PC-9 (cell line): ENCODE data around the gene RALGPS1. TPM values are rescaled to one million over a fixed set of nuclear protein-coding genes. Genes with fewer than 3 reads are reported as not detected.

Experiments
- BruUV-seq: library from RNA; stranded (reverse); fragments of 400-500 nt; replicated peaks from 2 replicates; lab custom pipeline; 2021; lab: Mats Ljungman, UMichigan
- CTCF ChIA-PET: fragments of 300-600 bp; sonication (Branson Sonifier 250); formaldehyde crosslinking; loops from one replicate; lab custom pipeline; 2022; ENCODE audit warnings: antibody characterized with exemption; lab: Charles Lee
- POLR2A ChIA-PET: fragments of 300-600 bp; sonication (Branson Sonifier 250); formaldehyde crosslinking; loops from one replicate; lab custom pipeline; 2022; ENCODE audit warnings: antibody characterized with exemption; ENCODE audit not compliant: unreplicated experiment; lab: Charles Lee
- DNase-seq, 2 experiments: peaks; one replicate each; pipeline versions ENCODE4 v3.0.0 to v3.0.0-alpha.2; 2015 to 2022; ENCODE audit warnings: mixed read lengths in 1 of 2
- H2AFZ ChIP-seq: fragments of 200-600 bp; sonication (generic); 2 replicates; pipeline ENCODE4 v1.8.1; 2017; ENCODE audit warnings: antibody characterized with exemption
- H3F3A ChIP-seq: fragments of 200-600 bp; sonication (generic); 2 replicates; pipeline ENCODE4 v1.8.1; 2017; ENCODE audit warnings: antibody characterized with exemption, mild to moderate bottlenecking, low read depth; ENCODE audit not compliant: insufficient read depth
- H3K27ac ChIP-seq: fragments of 200-600 bp; sonication (generic); 2 replicates; pipeline ENCODE4 v1.6.1; 2016; ENCODE audit warnings: mixed run types
- H3K27me3 ChIP-seq: fragments of 200-600 bp; sonication (generic); 2 replicates; pipeline ENCODE4 v1.6.1; 2016; ENCODE audit warnings: low read depth, mixed run types; ENCODE audit not compliant: insufficient read depth
- H3K36me3 ChIP-seq: fragments of 200-600 bp; sonication (generic); 2 replicates; pipeline ENCODE4 v1.6.1; 2016; ENCODE audit warnings: low read depth, mixed run types
- H3K4me1 ChIP-seq: fragments of 200-600 bp; sonication (generic); replicated peaks from 2 replicates; pipeline ENCODE4 v1.6.1; 2016; ENCODE audit warnings: mixed run types; ENCODE audit not compliant: insufficient read depth
- H3K4me2 ChIP-seq: fragments of 200-600 bp; sonication (generic); 2 replicates; pipeline ENCODE4 v1.6.1; 2017; ENCODE audit warnings: mixed run types
- H3K4me3 ChIP-seq: fragments of 200-600 bp; sonication (generic); 2 replicates; pipeline ENCODE4 v1.6.1; 2016; ENCODE audit warnings: mixed run types
- H3K79me2 ChIP-seq: fragments of 200-600 bp; sonication (generic); 2 replicates; pipeline ENCODE4 v1.6.1; 2017; ENCODE audit warnings: low read depth, mixed run types
- H3K9me2 ChIP-seq: fragments of 200-600 bp; sonication (generic); 2 replicates; pipeline ENCODE4 v1.8.1; 2017; ENCODE audit warnings: mild to moderate bottlenecking; ENCODE audit not compliant: insufficient read depth
- H3K9me3 ChIP-seq: fragments of 200-600 bp; sonication (generic); 2 replicates; pipeline ENCODE4 v1.8.1; 2016; ENCODE audit warnings: low read depth; ENCODE audit not compliant: insufficient read depth
- H4K20me1 ChIP-seq: fragments of 200-600 bp; sonication (generic); 2 replicates; pipeline ENCODE4 v1.8.1; 2017; ENCODE audit not compliant: insufficient read depth
- EZH2 ChIP-seq: fragments of 200-600 bp; sonication (generic); IDR thresholded peaks from 2 replicates; pipeline ENCODE4 v1.8.0; 2017; ENCODE audit warnings: antibody characterized with exemption, low read depth
- intact Hi-C: fragments of 100-400 bp; cut with micrococcal nuclease; formaldehyde crosslinking; loops from one replicate; pipeline ENCODE4 v1.10.0; 2022; ENCODE audit not compliant: unreplicated experiment
- total RNA-seq: library from RNA; stranded (reverse); gene quantifications from 2 replicates; pipeline ENCODE4 v1.2.3, GENCODE V29; 2021
- TF ChIP-seq, protein P1 (sequence below): fragments of 200-600 bp; sonication (generic); conservative IDR thresholded peaks from 2 replicates; pipeline ENCODE4 v1.6.1; 2017; ENCODE audit warnings: mixed run types, antibody characterized with exemption, mild to moderate bottlenecking, moderate library complexity

Gene RALGPS1
- total RNA-seq, 1 experiment from 2014 or later: 23.3 TPM

DNA sequence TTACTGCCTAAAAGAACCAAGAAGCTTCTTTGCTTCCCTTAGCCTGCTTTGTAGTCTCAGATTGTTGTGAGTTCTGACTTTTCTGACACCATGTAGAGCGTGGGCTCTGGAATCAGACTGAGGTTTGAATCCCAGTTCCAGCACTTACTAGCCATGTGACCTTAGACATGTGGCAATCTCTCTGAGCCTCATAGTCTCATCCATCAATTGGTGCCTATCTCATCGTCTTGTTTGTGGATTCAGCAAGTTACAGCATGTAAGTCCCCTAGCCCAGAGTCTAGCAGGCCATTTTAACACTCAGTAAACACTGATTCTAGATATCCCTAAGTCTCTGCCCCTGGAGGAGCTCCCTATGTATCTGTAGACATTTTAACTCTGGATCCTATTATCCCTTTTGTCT is 113.1 kb downstream of the RALGPS1 start:
- Histone ChIP-seq H2AFZ (no peak overlapping the region), H3K27me3 (no peaks in the 10 kb centered on the region), H3K9me3 (no peaks in the 10 kb centered on the region), H3K4me3 (no peak overlapping the region), H3K4me2 (no peak overlapping the region), H3K9me2 (no peaks in the 10 kb centered on the region), H3K36me3 (no peaks in the 10 kb centered on the region), H3K79me2 (no peaks in the 10 kb centered on the region), H4K20me1 (no peaks in the 10 kb centered on the region), H3F3A (0 out of 2 replicates have a peak, but pooled peaks cover 14% of the 10 kb centered on the region), H3K27ac (no peak overlapping the region), H3K4me1 (peaks cover 25% of the 10 kb centered on the region)
- ChIA-PET CTCF (no interaction called here), POLR2A (no interaction called here)
- intact Hi-C loops: no loop called here
- no TSS peak for BruUV-seq
- TF ChIP-seq, protein P1, sequence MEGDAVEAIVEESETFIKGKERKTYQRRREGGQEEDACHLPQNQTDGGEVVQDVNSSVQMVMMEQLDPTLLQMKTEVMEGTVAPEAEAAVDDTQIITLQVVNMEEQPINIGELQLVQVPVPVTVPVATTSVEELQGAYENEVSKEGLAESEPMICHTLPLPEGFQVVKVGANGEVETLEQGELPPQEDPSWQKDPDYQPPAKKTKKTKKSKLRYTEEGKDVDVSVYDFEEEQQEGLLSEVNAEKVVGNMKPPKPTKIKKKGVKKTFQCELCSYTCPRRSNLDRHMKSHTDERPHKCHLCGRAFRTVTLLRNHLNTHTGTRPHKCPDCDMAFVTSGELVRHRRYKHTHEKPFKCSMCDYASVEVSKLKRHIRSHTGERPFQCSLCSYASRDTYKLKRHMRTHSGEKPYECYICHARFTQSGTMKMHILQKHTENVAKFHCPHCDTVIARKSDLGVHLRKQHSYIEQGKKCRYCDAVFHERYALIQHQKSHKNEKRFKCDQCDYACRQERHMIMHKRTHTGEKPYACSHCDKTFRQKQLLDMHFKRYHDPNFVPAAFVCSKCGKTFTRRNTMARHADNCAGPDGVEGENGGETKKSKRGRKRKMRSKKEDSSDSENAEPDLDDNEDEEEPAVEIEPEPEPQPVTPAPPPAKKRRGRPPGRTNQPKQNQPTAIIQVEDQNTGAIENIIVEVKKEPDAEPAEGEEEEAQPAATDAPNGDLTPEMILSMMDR: no peak
- no peak for TF ChIP-seq EZH2
- DNase-seq: no peak

GRCh38 chr9:127029548-127029947 is 115.0 kb downstream of the RALGPS1 start:
- no peak for TF ChIP-seq EZH2
- TF ChIP-seq, protein P1: no peak
- Histone ChIP-seq H3K4me1 (peaks cover 17% of the 10 kb centered on the region), H3K79me2 (no peaks in the 10 kb centered on the region)

DNA sequence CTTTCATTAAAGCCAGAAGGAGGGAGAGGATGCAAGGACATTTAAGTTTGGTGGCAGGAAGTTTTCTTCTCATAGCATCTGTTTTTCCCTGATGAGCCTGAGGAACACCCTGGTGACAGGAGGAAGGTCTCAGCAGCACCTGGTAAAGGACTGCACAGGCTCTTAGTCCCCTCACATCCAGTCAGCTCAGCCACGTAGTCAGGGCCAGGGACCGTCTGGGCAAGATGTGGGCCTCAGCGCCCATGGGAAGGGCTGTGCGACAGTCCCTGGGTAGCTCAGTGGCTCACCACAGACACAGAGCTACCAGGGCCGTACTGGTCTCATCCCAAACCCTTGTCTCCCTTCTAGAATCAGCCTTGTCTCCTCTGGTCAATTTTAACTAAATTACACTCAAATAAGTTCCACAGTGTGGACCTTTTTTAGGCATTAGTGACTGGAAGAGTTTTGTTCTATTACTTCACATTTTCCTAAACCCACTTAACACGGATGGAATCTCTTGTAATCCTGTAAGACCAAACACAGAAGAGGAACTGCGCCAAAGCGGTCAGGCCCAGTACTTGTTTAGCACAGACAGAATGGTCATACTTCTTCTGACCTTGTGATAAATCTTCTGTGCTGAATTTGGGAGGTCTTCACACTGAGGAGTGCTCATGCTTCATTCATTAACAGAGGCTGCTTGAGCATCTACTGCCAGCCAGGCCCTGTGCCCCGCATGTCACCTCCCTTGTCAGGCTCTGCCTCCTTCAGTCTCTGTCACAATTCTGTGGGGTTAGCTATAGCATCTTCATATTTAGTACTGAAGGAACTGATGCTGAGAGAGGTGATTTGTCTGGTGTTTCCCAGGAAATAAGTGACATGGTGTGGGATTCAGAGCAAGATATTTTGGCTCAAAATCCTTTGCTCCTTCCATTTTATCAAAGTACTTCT is 116.5 kb downstream of the RALGPS1 start:
- peaks cover 10% of the 10 kb centered on the region; the same call in 1 of the 2 replicates for H3K4me1 ChIP-seq
- H3K9me3 ChIP-seq: no peaks in the 10 kb centered on the region
- no peaks in the 10 kb centered on the region for H3K79me2 ChIP-seq
- H3K9me2 ChIP-seq: no peaks in the 10 kb centered on the region; the same call in 1 of the 2 replicates
- DNase-seq: no peak
- no peaks in the 10 kb centered on the region for H4K20me1 ChIP-seq
- 0 out of 2 replicates have a peak, but pooled peaks cover 3% of the 10 kb centered on the region for H3F3A ChIP-seq
- H3K4me2 ChIP-seq: no peak overlapping the region
- ChIA-PET CTCF (no interaction called here), POLR2A (interaction anchor here (0.6 kb wide), 1 partner anchor 11 kb away, joined by 6 read pairs; no protein-coding TSS in a partner anchor)
- H3K4me3 ChIP-seq: no peak overlapping the region
- intact Hi-C loops: no loop called here
- H2AFZ ChIP-seq: no peak overlapping the region
- TF ChIP-seq EZH2: no peak
- TF ChIP-seq, protein P1: no peak
- no TSS peak for BruUV-seq
- no peaks in the 10 kb centered on the region for H3K27me3 ChIP-seq
- no peaks in the 10 kb centered on the region for H3K36me3 ChIP-seq
- no peak overlapping the region for H3K27ac ChIP-seq

More at GRCh38 chr9:127029548-127029947, 115.0 kb downstream of the RALGPS1 start:
- Histone ChIP-seq H3K36me3 (no peaks in the 10 kb centered on the region), H3K9me2 (no peaks in the 10 kb centered on the region), H4K20me1 (no peaks in the 10 kb centered on the region), H3F3A (0 out of 2 replicates have a peak, but pooled peaks cover 6% of the 10 kb centered on the region), H3K27ac (no peak overlapping the region), H2AFZ (no peak overlapping the region), H3K27me3 (no peaks in the 10 kb centered on the region), H3K4me2 (no peak overlapping the region), H3K4me3 (no peak overlapping the region), H3K9me3 (no peaks in the 10 kb centered on the region)
- BruUV-seq: no TSS peak
- intact Hi-C loops: no loop called here
- no peak for DNase-seq
- POLR2A ChIA-PET: no interaction called here
- CTCF ChIA-PET: no interaction called here
